Keratinocyte (primary cell): Measurements from ENCODE around the gene ARPC5L. TPM values are rescaled to one million over a fixed set of nuclear protein-coding genes. Genes with fewer than 3 reads are reported as not detected.

ENCODE experiments used
- DNase-seq: peaks from one replicate; pipeline ENCODE4 v3.0.0-alpha.2; 2011; ENCODE audit warnings: low read depth, missing footprints, low spot score
- FAIRE-seq: peaks from 2 replicates; lab custom pipeline; 2011; peaks lifted over from hg19 to GRCh38; lab: Jason Lieb, UNC
- H2AFZ ChIP-seq: 2 replicates; pipeline ENCODE4 v1.6.0; 2012; ENCODE audit warnings: low read length, control low read depth, inconsistent platforms; ENCODE audit not compliant: control insufficient read depth
- H3K27ac ChIP-seq: 2 replicates; pipeline ENCODE4 v1.5.1; 2011; ENCODE audit warnings: low read length; ENCODE audit not compliant: control insufficient read depth, insufficient read depth
- H3K27me3 ChIP-seq: 3 replicates; pipeline ENCODE4 v1.6.0; 2011; ENCODE audit warnings: low read length; ENCODE audit not compliant: control insufficient read depth, insufficient read depth; ENCODE audit errors: extremely low read depth
- H3K36me3 ChIP-seq, 2 experiments: 2 replicates in 1 of 2; 3 replicates in 1 of 2; pipeline ENCODE4 v1.5.1; 2011; ENCODE audit warnings: low read length in 2 of 2, mild to moderate bottlenecking in 1 of 2; ENCODE audit not compliant: control insufficient read depth in 2 of 2, insufficient read depth in 2 of 2; ENCODE audit errors: extremely low read depth in 1 of 2
- H3K4me1 ChIP-seq: 3 replicates; pipeline ENCODE4 v1.5.1; 2011; ENCODE audit warnings: low read length; ENCODE audit not compliant: control insufficient read depth, insufficient read depth; ENCODE audit errors: extremely low read depth
- H3K4me2 ChIP-seq: 3 replicates; pipeline ENCODE4 v1.6.0; 2011; ENCODE audit warnings: low read depth, low read length; ENCODE audit not compliant: control insufficient read depth, insufficient read depth; ENCODE audit errors: extremely low read depth
- H3K4me3 ChIP-seq, 3 experiments: fragments of 200-600 bp in 1 of 3; sonication (generic) in 1 of 3; 2 replicates in 2 of 3; 3 replicates in 1 of 3; pipeline ENCODE4 v1.5.1; 2011 to 2016; ENCODE audit warnings: low read length in 3 of 3, mild to moderate bottlenecking in 3 of 3, control low read depth in 2 of 3, inconsistent platforms in 1 of 3, low read depth in 1 of 3, mixed read lengths in 1 of 3, mixed run types in 1 of 3, moderate library complexity in 1 of 3; ENCODE audit not compliant: control insufficient read depth in 2 of 3, insufficient read depth in 2 of 3; ENCODE audit errors: extremely low read depth in 1 of 3
- H3K79me2 ChIP-seq: 2 replicates; pipeline ENCODE4 v1.6.0; 2012; ENCODE audit warnings: low read length; ENCODE audit not compliant: control insufficient read depth, insufficient read depth
- H3K9ac ChIP-seq: 3 replicates; pipeline ENCODE4 v1.6.0; 2011; ENCODE audit warnings: low read length; ENCODE audit not compliant: control insufficient read depth, insufficient read depth; ENCODE audit errors: extremely low read depth
- H3K9me1 ChIP-seq: 3 replicates; pipeline ENCODE4 v1.6.0; 2011; ENCODE audit warnings: low read length; ENCODE audit not compliant: control insufficient read depth, insufficient read depth; ENCODE audit errors: extremely low read depth
- H3K9me3 ChIP-seq: 2 replicates; pipeline ENCODE4 v1.5.1; 2012; ENCODE audit warnings: low read depth, low read length; ENCODE audit not compliant: control insufficient read depth
- H4K20me1 ChIP-seq: 3 replicates; pipeline ENCODE4 v1.6.0; 2011; ENCODE audit warnings: low read length; ENCODE audit not compliant: control insufficient read depth, insufficient read depth; ENCODE audit errors: extremely low read depth
- CTCF ChIP-seq, 3 experiments: IDR thresholded peaks in 1 of 3; conservative IDR thresholded peaks in 1 of 3; optimal IDR thresholded peaks in 1 of 3; 2 replicates in 2 of 3; 3 replicates in 1 of 3; pipeline versions ENCODE3 to v1.5.1; 2011; ENCODE audit warnings: low read length in 3 of 3, mild to moderate bottlenecking in 3 of 3, moderate library complexity in 2 of 3, control low read depth in 1 of 3, inconsistent platforms in 1 of 3; ENCODE audit not compliant: insufficient read depth in 2 of 3; ENCODE audit errors: extremely low read depth in 1 of 3
- EZH2 ChIP-seq: IDR thresholded peaks from one replicate; pipeline ENCODE4 v1.6.1; 2012; ENCODE audit warnings: inconsistent platforms, mild to moderate bottlenecking, low read length, moderate library complexity
- dilution Hi-C: fragments of 300-500 bp; cut with MboI; formaldehyde crosslinking; loops from one replicate; pipeline ENCODE4 v1.7.0; 2020; ENCODE audit warnings: low sequenced_read_pairs; ENCODE audit not compliant: extremely low pct_ligation_motif_present
- polyA plus RNA-seq, 5 experiments: library from polyadenylated mRNA; depleted of rRNA in 3 of 5; stranded (reverse) in 3 of 5; stranded (forward) in 1 of 5; unstranded in 1 of 5; fragments of >200 nt; gene quantifications; 1 replicate in 1 of 5; 2 replicates in 3 of 5; 3 replicates in 1 of 5; pipeline versions ENCODE4 v1.2.1 to v1.2.3, GENCODE V29; 2011 to 2012; ENCODE audit warnings: missing spikeins in 2 of 5, low read depth in 1 of 5, low replicate concordance in 1 of 5

ARPC5L gene
- polyA plus RNA-seq, 1 donor (not counting 4 experiments of a cell fraction or from before 2014, with no cell fraction given) = 102 TPM

GRCh38 chr9:124885551-124885950, 23.6 kb downstream of the ARPC5L start:
- dilution Hi-C loops = no loop called here
- DNase-seq (no peak), FAIRE-seq (no peak)
- Histone ChIP-seq H3K4me3 (no peak overlapping the region), H3K79me2 (no peaks in the 10 kb centered on the region), H3K4me1 (no peaks in the 10 kb centered on the region), H4K20me1 (no peaks in the 10 kb centered on the region), H2AFZ (no peak overlapping the region), H3K27me3 (no peaks in the 10 kb centered on the region), H3K9me3 (no peaks in the 10 kb centered on the region), H3K9ac (no peak overlapping the region), H3K27ac (no peak overlapping the region), H3K4me2 (no peak overlapping the region), H3K9me1 (no peaks in the 10 kb centered on the region), H3K36me3 (peaks cover 18% of the 10 kb centered on the region in 2 experiments)
- no peak for TF ChIP-seq CTCF (optimal IDR thresholded peaks at IDR 0.05 in 1 of 3, IDR thresholded peaks at IDR 0.05 in 1 of 3, conservative IDR thresholded peaks at IDR 0.05 in 1 of 3; ENCODE audit: extremely low read depth in 1 of 3, insufficient read depth in 2 of 3, low read length in 3 of 3)
- TF ChIP-seq EZH2 = no peak

- H3K9me3 ChIP-seq = no peaks in the 10 kb centered on the region
- no peaks in the 10 kb centered on the region for H3K27me3 ChIP-seq
- peaks cover 13 to 19% of the 10 kb centered on the region in 2 experiments for H3K36me3 ChIP-seq
- H3K79me2 ChIP-seq = no peaks in the 10 kb centered on the region
- H3K9me1 ChIP-seq = no peaks in the 10 kb centered on the region
- FAIRE-seq (no peak), DNase-seq (no peak)
- no peak overlapping the region for H2AFZ ChIP-seq
- no peak for TF ChIP-seq CTCF (optimal IDR thresholded peaks at IDR 0.05 in 1 of 3, IDR thresholded peaks at IDR 0.05 in 1 of 3, conservative IDR thresholded peaks at IDR 0.05 in 1 of 3; ENCODE audit: extremely low read depth in 1 of 3, insufficient read depth in 2 of 3, low read length in 3 of 3)
- TF ChIP-seq EZH2 = no peak
- H3K9ac ChIP-seq = no peak overlapping the region
- H4K20me1 ChIP-seq = no peaks in the 10 kb centered on the region
- H3K27ac ChIP-seq = no peak overlapping the region
- H3K4me3 ChIP-seq = no peak overlapping the region
- no peak overlapping the region for H3K4me2 ChIP-seq
- dilution Hi-C loops = no loop called here
- no peaks in the 10 kb centered on the region for H3K4me1 ChIP-seq
Observed at GRCh38 chr9:124886461-124886860, 24.5 kb downstream of the ARPC5L start.
